CD4-positive, alpha-beta T cell treated with Interferon alpha-2 for 1 hour (primary cell): Measurements from ENCODE around the gene DYSF.

Source experiments
- DNase-seq, 2 donors: peaks; one replicate each; pipeline ENCODE4 v3.0.0-alpha.2; 2020 to 2022

Gene DYSF

GRCh38 chr2:71503837-71504236, 50.5 kb downstream of the DYSF start:
- DNase-seq, result no peak

GRCh38 chr2:71504611-71505010, 51.2 kb downstream of the DYSF start:
- no peak for DNase-seq

- no peak for DNase-seq
Observed at GRCh38 chr2:71505086-71505769, 51.9 kb downstream of the DYSF start.

- DNase-seq, result no peak
Observed at GRCh38 chr2:71505770-71506140, 52.4 kb downstream of the DYSF start.

GRCh38 chr2:71506222-71507153, 53.1 kb downstream of the DYSF start:
- no peak for DNase-seq

- DNase-seq, result no peak
Observed at GRCh38 chr2:71507476-71507875, 54.1 kb downstream of the DYSF start.

- peak; percentile 56 to 67 for DNase-seq
Observed at GRCh38 chr2:71510196-71510807, 56.9 kb downstream of the DYSF start.

- no peak for DNase-seq
Observed at GRCh38 chr2:71510938-71511337, 57.6 kb downstream of the DYSF start.

GRCh38 chr2:71511776-71512175, 58.4 kb downstream of the DYSF start:
- no peak for DNase-seq

- no peak for DNase-seq
Observed at GRCh38 chr2:71512386-71512785, 59.0 kb downstream of the DYSF start.

- no peak for DNase-seq
Observed at GRCh38 chr2:71513096-71513495, 59.7 kb downstream of the DYSF start.

GRCh38 chr2:71513721-71514120, 60.4 kb downstream of the DYSF start:
- DNase-seq, result no peak

- DNase-seq, result no peak
Observed at GRCh38 chr2:71516253-71516888, 63.0 kb downstream of the DYSF start.

GRCh38 chr2:71517851-71518250, 64.5 kb downstream of the DYSF start:
- DNase-seq, result no peak

GRCh38 chr2:71521436-71521950, 68.1 kb downstream of the DYSF start:
- DNase-seq, result no peak

- no peak for DNase-seq
Observed at GRCh38 chr2:71524476-71524875, 71.1 kb downstream of the DYSF start.

- DNase-seq, result no peak
Observed at GRCh38 chr2:71526141-71526540, 72.8 kb downstream of the DYSF start.

GRCh38 chr2:71526975-71527374, 73.6 kb downstream of the DYSF start:
- DNase-seq, result no peak

GRCh38 chr2:71528131-71528591, 74.8 kb downstream of the DYSF start:
- no peak for DNase-seq

- DNase-seq, result no peak
Observed at GRCh38 chr2:71528749-71529148, 75.4 kb downstream of the DYSF start.

GRCh38 chr2:71530211-71530610, 76.8 kb downstream of the DYSF start:
- no peak for DNase-seq

GRCh38 chr2:71530641-71531332, 77.4 kb downstream of the DYSF start:
- DNase-seq, result peak in 1 of 2 donors; percentile 28
